ENCODE results near the gene SDR42E2.

DNA sequence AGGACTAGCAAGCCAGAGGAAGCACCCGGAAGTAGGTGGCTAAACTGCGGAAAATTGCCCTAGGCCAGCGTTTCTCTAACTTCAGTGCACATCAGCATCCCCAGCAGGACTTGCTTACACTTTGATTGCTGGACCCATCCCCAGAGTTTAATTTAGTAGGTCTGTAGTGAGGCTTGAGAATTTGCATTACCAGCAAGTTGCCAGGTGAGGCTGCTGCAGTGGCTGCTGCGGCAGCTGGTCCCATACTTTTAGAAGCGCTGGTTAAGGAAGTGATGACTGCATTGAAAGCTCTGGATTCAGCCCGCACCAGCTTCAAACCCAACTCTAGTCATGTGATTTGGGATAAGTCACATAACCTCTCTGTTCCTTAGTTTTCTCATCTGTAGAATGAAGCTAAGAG lies 48.0 kb downstream of the SDR42E2 start:
- TF ChIP-seq ZNF629 (tag by site-specific recombination; IDR thresholded peaks at IDR 0.05) (no peak), ZNF37A (tag by site-specific recombination; IDR thresholded peaks at IDR 0.05) (no peak), CTCF (tag by site-specific recombination; IDR thresholded peaks at IDR 0.05) (no peak), ZNF121 (tag by site-specific recombination; IDR thresholded peaks at IDR 0.05) (no peak), ZBTB8A (tag by site-specific recombination; IDR thresholded peaks at IDR 0.05) (no peak)
- TF ChIP-seq, protein P1, sequence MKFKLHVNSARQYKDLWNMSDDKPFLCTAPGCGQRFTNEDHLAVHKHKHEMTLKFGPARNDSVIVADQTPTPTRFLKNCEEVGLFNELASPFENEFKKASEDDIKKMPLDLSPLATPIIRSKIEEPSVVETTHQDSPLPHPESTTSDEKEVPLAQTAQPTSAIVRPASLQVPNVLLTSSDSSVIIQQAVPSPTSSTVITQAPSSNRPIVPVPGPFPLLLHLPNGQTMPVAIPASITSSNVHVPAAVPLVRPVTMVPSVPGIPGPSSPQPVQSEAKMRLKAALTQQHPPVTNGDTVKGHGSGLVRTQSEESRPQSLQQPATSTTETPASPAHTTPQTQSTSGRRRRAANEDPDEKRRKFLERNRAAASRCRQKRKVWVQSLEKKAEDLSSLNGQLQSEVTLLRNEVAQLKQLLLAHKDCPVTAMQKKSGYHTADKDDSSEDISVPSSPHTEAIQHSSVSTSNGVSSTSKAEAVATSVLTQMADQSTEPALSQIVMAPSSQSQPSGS (tag by site-specific recombination; IDR thresholded peaks at IDR 0.05; ENCODE audit: low read depth) = no peak

Measured in HEK293 (cell line).